GM12873 (cell line): Measurements from ENCODE around the gene TLR5.
A peak's percentile ranks its signal among the peaks of the same experiment; 100 is the strongest.

Experiments used
- TF ChIP-seq, protein P1 (sequence below): IDR thresholded peaks from 2 replicates; pipeline ENCODE4 v1.5.1; 2012; ENCODE audit warnings: low read depth, mild to moderate bottlenecking, moderate library complexity, low read length, control low read depth; ENCODE audit not compliant: insufficient read depth; ENCODE audit errors: missing control alignments

Gene TLR5

DNA sequence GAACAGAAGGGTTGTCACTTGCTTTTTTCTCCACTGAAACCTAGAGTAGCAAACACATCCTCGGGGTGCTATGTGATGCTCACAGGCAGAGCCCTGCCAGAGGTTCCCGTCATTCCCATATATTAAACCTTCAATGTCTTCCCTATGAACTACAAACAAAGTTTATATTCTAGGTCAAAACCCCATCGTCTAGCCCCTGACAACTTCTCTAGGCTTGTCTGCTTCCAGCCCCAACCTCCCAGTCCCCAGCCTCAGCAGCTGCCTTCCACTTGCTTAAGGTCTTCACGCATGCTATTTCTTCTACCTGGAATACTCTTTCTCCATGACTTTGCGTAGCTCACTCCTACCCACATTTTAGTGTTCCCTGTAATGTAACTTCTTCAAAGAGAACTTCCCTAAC lies 1.9 kb upstream of the TLR5 start:
- TF ChIP-seq, protein P1, sequence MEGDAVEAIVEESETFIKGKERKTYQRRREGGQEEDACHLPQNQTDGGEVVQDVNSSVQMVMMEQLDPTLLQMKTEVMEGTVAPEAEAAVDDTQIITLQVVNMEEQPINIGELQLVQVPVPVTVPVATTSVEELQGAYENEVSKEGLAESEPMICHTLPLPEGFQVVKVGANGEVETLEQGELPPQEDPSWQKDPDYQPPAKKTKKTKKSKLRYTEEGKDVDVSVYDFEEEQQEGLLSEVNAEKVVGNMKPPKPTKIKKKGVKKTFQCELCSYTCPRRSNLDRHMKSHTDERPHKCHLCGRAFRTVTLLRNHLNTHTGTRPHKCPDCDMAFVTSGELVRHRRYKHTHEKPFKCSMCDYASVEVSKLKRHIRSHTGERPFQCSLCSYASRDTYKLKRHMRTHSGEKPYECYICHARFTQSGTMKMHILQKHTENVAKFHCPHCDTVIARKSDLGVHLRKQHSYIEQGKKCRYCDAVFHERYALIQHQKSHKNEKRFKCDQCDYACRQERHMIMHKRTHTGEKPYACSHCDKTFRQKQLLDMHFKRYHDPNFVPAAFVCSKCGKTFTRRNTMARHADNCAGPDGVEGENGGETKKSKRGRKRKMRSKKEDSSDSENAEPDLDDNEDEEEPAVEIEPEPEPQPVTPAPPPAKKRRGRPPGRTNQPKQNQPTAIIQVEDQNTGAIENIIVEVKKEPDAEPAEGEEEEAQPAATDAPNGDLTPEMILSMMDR = no peak

DNA sequence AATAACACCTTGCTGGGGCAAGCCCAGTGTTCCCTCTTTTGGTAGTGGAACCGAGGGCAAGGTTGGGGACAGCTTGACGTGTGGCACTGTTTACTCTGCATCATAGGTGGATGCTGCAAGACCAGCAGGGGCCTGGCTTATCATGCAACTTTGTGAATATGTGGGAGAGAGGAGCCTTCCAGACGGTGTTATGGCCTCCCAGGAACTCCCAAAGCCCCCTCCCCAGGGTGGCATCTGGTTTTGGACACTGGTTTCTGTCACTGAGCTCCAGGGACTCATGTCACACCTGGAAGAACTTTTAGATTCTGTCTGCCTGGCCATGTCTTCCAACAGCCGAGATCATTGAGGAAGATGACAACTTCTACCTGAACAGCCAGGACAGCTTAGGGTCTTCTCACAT lies 1.4 kb upstream of the TLR5 start:
- TF ChIP-seq, protein P1 = no peak

DNA sequence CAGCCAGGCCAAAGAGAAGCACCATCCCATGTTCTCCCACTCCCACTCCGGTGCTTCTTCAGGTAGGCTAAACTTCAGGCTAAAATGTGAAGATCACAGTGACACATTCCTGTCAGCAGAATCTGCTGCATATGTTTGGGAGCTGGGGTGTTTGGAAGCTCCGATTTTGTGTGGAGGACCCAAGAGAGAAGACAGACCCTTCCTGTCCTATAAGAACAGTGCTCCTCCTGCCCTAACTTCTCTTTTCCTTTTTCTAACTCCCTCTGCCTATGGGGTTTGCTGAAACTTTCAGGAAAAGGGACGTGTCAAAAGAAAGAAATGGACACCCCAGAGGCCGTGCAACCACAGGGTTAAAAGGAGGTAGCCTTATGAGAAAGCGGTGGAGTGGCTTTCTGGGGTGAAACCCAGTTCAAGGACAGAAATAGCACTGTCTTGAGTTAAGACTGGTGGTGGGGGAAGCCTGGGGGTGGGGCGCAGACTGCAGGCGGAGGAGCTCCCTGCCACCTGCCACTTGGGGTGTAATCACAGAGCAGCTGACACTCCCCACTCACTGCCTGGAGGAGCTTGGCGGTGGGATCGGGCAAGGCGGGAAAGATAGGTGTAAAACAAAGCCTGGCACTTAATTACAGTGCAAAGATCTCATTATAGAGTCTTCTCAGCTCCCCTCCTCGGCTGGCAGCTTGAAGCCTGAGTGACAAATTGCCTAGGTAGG lies 645 bp upstream of the TLR5 start:
- TF ChIP-seq, protein P1 = no peak

DNA sequence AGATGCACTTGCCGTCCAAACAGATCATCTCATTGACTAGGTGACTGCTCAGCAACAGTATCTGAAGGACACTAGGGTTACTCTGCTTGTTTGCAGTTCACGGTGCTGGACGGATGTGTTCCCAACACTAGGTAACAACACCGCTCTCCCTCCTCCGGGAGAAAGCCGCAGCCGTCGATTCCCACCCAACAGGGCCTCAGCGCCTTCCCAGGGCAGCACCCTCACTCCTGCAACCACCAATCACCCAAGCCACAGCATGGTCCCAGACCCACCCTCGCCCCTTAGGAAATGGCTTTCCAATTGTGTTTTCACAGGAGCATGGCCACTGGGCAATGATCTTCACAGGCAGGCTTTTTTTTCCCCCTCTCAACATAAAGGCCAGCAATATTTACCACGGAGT lies 779 bp downstream of the TLR5 start:
- TF ChIP-seq, protein P1 = no peak

DNA sequence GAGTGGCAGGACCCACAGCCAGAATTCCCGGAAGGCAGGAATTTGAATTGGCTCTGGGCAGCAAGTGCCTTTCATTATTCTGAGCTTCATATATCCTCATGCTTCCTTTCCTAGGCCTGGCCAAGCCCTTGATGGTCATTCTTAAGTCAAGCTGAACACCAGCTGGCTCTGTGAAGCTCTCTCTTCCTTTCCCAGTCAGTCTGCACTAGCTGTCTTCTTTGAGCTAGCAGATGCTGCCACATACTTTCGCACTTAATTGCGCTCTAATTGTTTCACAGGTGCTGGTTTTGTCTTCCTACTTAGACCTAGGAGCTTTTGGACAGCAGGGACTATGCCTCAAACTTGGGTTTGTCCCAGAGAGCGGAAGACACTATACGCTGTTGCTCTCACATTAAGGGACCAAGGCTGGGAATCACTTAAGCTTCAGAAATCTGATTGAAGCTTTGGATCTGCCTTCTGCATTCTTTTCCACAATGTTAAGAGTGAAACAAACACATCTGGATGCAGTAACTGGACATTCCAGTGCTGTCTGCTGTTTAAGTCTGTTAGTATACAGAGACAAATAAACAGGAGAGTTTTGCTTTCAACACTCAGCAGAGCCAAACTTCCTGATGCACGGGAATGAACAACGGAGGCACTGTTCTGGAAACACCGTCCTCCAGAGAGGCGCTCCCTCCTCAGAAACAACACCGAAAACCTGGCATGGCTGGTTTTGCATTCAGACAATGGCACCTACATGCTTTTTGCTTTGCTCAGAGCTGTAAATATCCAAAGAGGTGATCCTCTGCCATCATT lies 2.2 kb downstream of the TLR5 start:
- TF ChIP-seq, protein P1 = no peak

DNA sequence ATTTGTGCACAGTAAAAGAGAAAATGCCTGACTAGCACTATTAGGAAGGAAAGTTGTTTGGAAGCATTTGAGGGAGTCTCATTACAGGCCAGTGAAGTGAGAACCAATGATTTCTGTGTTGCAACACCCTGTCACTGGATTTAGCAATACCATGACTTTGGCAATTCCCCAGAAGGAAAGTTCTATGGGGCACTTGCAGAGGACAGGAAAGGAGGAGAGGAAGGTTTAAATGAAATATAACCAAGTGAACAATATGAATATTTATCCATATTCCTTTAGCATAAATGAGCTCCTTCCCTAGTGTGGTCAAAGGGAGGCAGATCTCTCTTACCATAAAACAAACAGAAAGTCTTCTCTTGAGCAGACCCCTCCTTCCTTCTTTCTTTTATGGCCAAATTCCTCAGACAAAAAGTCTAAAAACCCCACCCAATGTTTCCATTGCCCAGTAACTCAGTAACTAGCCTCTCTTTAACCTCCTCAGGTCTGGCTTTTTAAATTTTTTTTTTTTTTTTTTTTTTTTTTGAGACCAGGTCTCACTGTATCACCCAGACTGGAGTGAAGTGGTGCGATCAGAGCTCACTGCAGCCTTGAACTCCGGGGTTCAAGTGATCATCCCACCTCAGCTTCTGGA lies 5.5 kb downstream of the TLR5 start:
- TF ChIP-seq, protein P1 = no peak

DNA sequence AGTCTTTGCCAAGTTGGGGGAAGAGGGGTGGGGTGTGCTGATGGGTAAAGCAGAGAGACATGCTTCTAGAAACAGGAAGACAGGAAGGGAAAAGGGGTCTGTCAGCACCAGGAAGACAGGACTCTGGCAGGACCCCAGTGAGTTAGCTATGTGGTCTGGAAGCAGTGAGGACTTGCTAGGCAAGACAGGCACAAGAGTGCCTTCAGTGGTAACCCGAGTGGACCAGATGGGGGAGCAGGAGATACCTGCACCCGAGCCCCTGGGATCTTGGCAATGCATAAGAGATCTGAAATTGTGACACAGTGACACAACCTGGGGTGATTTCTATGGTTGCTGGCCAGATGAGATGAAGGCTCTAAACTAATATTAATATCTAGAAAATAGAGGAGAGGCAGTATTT lies 7.0 kb downstream of the TLR5 start:
- TF ChIP-seq, protein P1 = peak; percentile 4
